Peyer's patch (tissue), 4 donors: ENCODE data around the gene GAP43.

ENCODE experiments used
- CTCF ChIP-seq, 6 experiments: fragments of 450-650 bp in 4 of 6; fragments of 200-600 bp in 2 of 6; sonication (generic) in 1 of 6; IDR thresholded peaks; one replicate each; pipeline ENCODE4 v1.5.1; 2017 to 2019; ENCODE audit warnings: antibody characterized with exemption in 6 of 6, mild to moderate bottlenecking in 3 of 6, moderate library complexity in 1 of 6
- POLR2A ChIP-seq, 2 donors: fragments of 450-650 bp; IDR thresholded peaks; one replicate each; pipeline ENCODE4 v1.5.1; 2017; ENCODE audit warnings: antibody characterized with exemption in 2 of 2, mild to moderate bottlenecking in 2 of 2, moderate library complexity in 2 of 2

DNA sequence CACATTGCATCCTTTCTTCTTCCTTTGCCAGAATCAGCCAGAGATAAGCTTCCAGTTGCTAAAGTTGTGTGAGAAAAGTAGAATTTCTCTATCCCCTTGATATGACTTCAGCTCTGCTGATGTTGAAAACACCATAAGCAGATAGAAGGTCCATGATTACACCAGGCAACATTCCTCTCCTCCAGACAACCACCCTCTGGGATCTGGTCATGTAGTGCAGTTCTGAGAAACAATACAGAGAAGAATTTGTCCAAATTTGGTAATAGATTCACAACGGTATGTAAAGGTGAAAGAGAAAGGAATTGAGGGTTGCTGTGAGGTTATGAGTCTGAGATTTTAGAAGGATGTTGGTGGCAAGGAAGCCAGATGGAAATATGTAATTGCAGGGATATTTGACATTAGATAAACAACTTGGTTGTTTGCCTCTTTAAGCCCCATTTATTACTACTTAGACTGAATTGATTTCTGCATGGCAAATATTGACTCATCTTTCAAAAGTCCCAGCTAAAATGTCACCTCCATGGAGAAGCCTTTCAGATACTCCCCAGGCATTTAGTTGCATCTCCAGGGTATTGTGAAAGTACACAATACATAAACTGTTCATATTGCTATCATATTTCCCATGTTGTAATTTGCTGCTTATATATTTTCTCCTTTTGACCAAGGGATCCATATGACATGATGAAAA is 134.9 kb downstream of the GAP43 start:
- TF ChIP-seq CTCF (IDR thresholded peaks at IDR 0.05) (no peak), POLR2A (IDR thresholded peaks at IDR 0.05) (no peak)
